GM19372 (cell line): ENCODE results near the gene GLT8D1.

Experiments used
- ATAC-seq: cut with Tn5 transposase; IDR thresholded peaks from one replicate; pipeline ENCODE4 v1.9.1; 2021; ENCODE audit warnings: mild to moderate bottlenecking, low read depth, moderate library complexity; ENCODE audit not compliant: unreplicated experiment

The GLT8D1 gene

DNA sequence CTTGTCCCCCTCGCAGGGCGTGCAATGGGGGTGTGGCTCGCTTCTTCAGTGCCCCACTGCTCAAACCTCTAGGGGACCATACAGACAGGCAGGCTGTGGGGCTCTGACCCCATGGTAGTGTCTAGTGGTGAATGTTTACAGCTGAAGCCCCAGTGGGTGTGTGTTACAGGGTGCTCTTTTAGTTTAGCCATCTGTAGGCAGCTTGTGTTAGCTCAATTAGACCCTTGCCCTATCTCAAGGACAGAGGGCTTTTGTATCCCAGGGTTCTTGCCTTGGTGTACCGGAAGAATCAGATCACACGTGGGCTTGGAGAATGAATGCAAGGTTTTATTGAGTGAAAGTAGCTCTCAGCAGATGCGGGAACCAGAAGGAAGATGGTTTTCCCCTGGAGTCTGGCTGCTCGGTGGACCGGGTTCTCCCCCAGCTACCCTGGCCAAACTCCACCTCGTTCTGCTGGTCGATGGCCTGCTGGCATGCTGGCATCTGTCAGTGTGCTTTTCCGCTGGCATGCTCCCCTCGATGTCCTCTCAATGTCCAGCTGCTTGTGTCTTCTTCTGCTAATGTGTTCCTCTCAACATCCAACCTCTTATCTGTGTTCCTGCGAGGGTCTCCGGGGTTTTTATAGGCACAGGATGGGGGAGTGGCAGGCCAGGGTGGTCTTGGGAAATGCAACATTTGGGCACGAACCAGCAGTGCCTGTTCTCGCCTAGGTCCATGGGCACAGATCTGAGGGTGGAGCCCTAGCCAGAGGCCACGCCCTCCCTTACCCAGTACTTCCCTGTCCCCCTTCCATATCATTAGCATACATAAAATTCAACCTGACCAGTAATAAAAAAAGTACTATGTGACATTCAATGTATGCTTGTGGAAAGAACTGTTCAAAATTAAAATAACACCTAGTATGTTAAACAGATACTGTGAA is 7.0 kb upstream of the GLT8D1 start:
- ATAC-seq = no peak

- ATAC-seq = no peak
These were observed 4.9 kb upstream of the GLT8D1 start for GRCh38 chr3:52710512-52710911.

- ATAC-seq = no peak
These were observed 2.0 kb upstream of the GLT8D1 start for GRCh38 chr3:52707585-52707984.

DNA sequence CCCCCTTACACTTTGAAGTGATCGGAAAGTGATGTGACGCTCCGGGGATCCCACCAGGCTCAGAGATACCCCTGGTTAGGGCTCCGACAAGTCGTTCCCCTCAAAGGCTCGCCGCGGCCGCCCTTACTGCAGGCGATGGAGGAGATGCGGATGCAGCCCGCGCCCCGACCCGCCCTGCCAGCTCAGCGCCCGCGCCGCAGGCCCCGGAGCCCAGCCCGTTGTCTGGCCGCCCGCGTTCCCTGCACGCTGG is 228 bp downstream of the GLT8D1 start:
- ATAC-seq = peak; percentile 35

GRCh38 chr3:52704611-52705437 is 767 bp downstream of the GLT8D1 start:
- ATAC-seq = no peak

- no peak for ATAC-seq
These were observed 2.2 kb downstream of the GLT8D1 start for GRCh38 chr3:52703341-52703740.

- ATAC-seq = no peak
These were observed 8.0 kb downstream of the GLT8D1 start for GRCh38 chr3:52697632-52697965.

GRCh38 chr3:52696830-52697631 is 8.6 kb downstream of the GLT8D1 start:
- no peak for ATAC-seq

DNA sequence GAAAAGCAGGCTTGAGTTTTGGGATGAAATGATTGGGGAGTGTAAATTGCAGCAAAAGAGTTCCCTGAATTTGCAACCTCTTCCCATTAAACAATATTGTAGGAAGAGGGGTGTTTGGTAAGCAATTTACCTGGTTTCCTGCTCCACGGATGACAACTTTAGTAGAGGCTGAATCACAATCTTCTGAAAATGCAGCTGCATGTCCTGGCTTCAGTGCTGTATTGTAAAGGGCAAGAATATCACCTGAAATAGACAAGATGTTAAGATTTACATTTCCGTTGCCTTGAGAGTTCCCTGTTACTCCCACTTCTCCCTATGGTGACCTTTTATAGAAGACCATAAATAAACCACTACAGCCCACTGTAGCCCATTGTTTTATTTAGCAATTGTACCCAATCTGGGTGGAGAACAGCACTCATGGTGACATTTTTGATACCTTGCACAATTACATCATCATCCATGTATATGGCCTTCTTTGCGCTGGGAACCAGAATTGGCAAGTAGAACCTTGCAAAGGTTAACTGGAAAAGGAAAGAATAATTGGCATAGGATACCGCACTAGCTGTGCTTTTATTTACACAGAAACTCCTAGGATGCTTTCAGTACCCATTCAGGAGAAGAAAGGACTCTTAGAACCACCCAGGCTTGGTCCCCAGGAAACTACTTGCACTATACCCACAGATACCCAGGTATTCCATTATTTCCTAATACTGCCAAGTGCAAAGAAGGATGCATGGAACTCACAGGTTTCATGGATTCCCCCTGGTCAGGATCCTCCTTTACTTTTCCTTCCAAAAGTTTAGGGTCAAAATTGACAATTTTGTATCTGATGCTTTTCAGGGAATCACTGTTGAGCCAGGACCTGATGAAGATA is 9.6 kb downstream of the GLT8D1 start:
- no peak for ATAC-seq

DNA sequence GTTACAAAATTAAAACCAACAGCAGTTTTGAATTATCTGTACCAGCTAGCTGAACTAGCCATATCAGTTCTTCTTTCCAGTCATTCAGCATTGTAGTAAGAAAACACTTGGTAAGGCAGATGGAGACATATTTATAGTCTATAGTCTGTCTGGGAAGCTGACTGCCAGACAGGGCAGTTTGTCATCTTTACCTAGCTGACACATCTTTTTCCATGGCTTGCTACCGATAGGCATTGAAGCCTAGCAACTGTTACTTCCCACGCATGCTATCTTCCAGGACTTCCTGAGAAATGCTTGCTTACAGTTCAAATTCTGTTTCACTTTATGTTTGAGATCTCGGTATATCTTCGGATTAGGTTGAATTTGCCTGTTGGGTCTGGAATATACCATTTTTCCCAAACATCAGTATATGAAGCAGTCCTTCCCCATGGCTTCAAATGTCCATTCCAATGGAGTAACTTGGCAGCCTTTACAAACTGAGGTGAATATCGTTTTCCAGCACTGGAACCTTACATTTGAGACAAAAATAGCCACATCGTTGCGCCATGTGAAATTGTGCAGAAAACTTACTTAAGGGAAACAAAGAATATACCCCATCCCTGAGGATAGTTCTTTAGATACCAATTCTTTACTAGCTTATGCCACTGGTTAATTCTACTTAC is 10.9 kb downstream of the GLT8D1 start:
- ATAC-seq = no peak

DNA sequence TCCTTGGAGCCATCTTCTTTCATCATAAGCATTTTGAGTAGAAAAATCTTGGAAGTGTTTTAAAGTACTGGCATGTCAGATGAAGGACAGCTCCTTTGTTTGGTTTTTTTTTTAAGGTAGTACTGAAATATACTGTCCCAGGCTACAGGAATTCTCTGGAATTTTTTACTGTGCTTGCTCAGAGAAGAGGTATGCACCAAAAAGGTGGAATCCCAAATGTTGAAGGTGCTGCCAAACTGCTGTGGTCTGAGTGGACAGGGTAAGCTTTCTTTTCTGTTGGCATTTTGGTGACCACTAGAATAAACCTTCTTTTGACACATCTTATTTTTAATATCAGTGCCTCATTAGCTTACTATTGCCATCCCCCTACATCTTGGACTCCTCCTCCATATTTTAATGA is 12.5 kb downstream of the GLT8D1 start:
- no peak for ATAC-seq

- ATAC-seq = no peak
These were observed 15.0 kb downstream of the GLT8D1 start for GRCh38 chr3:52690560-52690959.

DNA sequence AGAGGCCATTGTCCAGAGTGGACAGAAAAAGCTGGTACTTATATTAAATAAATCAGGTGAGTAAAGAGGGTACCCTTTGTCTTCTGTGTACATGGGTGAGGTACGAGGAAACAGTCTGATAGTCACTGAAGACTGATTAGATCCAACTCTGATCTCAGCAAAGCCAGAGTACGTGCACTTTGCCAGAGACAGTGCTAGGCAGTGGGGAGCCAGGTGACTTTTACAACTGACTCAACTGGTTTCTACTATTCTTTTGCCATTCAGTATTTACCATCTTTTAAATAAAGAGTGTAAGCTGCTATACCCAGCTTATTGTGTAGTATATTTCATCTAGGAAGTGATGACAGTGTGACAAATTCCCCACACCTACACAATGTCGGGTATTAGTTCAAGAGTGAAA is 16.4 kb downstream of the GLT8D1 start:
- ATAC-seq = no peak

DNA sequence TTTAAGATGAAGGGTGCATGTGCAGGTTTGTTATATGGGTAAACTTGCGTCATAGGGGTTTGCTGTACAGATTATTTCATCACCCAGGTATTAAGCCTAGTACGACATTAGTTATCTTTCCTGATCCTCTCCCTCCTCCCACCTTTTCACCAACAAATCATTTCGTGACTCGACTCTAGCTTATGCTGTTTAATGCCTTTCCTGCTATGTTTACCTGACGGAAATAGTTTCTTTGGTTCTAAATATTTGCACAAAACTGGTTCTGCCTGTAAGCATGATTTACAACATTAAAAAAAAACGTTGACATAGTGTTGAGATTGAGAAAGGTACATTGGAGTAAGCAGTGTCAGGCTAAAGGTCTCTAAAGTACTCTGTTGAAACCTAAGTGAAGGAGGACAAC is 17.3 kb downstream of the GLT8D1 start:
- no peak for ATAC-seq

DNA sequence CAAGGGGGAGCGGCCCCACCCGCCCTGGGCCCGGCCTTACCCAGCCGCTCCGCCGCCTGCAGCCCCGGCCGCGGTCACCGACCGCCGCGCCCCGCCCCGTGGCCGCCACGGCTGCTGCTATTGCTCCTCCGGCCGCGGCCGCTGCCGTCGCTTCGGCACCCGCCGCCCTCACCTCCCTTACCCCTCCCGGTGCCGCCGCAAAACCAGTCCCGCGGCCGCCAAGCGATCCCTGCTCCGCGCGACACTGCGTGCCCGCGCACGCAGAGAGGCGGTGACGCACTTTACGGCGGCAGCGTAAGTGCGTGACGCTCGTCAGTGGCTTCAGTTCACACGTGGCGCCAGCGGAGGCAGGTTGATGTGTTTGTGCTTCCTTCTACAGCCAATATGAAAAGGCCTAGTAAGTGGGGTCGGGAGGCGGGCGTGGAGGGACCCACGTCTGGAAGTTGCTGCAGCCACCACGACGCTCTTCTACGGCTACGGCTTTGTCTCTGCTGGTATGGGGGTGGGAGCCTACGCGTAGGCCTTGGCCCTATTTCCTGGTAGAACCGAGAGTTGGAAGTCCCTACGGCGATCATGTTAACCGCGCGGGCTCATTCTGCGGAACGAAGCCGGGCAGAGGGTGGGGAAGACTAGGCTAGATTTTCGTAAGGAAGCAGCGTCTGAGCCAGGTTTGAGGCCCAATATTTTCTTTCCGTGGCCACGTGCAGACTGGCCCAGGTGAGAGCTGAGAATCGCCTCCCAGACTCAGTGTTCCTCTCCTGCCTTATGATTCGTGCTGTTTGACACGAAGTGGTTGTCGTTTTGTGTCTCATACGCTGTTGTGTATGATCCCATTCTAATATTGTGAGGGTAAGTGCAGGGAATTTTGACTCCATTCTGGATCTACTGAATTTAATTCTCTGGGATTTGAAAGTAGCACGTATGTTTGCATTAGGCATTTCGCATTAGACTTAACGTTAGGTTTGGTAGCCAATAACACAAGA is 19.6 kb downstream of the GLT8D1 start, which contains the start of the genes GNL3 and PBRM1:
Gene GNL3 (plus strand): TSS at position 324 of the 983 bp plus-strand sequence. CDS start 61 bp downstream, at position 385.
Gene PBRM1 (minus strand): TSS at position 205 of the 983 bp plus-strand sequence.
- ATAC-seq = peak; percentile 76

GRCh38 chr3:52685285-52685708 is 20.3 kb downstream of the GLT8D1 start:
- peak; percentile 77 for ATAC-seq

- no peak for ATAC-seq
These were observed 21.4 kb downstream of the GLT8D1 start for GRCh38 chr3:52684184-52684583.

GRCh38 chr3:52683611-52684010 is 22.0 kb downstream of the GLT8D1 start:
- no peak for ATAC-seq
